Measurements from ENCODE around the gene MCHR1. TPM values are rescaled to one million over a fixed set of nuclear protein-coding genes. Genes with fewer than 3 reads are reported as not detected.
A peak's percentile ranks its signal among the peaks of the same experiment; 100 is the strongest.

Gene MCHR1, protein sequence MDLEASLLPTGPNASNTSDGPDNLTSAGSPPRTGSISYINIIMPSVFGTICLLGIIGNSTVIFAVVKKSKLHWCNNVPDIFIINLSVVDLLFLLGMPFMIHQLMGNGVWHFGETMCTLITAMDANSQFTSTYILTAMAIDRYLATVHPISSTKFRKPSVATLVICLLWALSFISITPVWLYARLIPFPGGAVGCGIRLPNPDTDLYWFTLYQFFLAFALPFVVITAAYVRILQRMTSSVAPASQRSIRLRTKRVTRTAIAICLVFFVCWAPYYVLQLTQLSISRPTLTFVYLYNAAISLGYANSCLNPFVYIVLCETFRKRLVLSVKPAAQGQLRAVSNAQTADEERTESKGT
- total RNA-seq (2014; rRNA removed; shearing (Covaris generic)): not detected in 2 replicates

DNA sequence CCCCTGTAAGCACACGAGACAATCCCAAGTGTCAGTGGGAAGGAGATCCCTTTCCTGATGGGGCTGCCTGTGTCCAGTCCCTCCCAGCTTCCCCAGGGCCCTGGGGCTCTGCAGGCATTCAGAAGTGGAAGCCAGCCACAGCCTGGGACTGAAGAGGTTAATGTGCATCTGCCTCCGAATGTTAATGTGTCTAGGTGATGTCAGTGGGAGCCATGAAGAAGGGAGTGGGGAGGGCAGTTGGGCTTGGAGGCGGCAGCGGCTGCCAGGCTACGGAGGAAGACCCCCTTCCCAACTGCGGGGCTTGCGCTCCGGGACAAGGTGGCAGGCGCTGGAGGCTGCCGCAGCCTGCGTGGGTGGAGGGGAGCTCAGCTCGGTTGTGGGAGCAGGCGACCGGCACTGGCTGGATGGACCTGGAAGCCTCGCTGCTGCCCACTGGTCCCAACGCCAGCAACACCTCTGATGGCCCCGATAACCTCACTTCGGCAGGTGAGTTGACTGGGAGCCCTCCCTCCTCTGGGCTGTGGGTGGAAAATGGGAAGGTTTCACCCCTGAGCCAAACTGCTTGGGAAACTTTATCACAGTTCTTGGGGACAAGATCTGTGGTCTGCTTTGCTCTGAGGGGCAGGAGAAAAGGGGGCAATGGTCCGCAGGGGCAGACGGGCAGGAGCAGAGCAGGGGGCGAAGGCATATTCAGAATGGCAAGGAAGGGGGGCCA, at the start of gene MCHR1:
MCHR1 (plus strand) TSS at position 236 of the 715 bp plus-strand sequence; CDS start at position 405, 169 bp downstream.
- no peak for DNase-seq (ENCODE audit: low spot score)

DNA sequence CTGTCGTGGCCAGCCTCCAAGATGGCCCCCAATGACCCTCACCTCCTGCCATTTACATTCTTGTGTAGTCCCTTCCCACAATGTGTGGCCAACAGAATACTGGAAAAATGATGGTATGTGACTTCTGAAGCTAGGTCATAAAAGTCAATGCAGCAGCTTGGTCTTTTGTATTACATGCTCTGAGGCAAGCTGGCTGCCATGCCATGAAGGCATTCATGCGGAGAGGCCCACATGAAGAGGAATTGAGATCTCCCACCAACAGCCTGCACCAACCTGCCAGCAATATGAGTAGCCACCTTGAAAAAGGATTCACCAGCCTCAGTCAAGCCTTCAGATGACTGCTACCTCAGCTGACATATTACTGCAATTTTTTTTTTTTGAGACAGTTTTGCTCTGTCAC, 47.4 kb upstream of the MCHR1 start:
- no peak for DNase-seq (ENCODE audit: low spot score)

DNA sequence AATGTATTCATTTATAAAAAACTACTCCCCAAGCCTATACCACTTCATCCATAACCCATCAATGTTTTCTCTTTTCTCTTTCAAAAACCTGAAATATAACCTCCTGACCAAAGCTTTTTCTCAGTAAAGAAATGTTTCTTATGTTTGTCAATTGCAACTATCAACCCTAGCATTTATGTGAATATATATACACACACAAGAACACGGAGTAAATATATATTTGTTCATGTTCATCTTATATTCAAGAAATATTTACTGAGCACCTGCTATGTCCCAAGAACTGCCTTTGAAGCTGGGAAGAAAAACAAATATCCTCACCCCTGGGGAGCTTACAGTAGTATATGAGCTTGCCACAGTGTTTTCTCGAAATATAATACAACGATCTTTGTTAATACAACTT, 46.2 kb upstream of the MCHR1 start:
- DNase-seq (ENCODE audit: low spot score): no peak

DNA sequence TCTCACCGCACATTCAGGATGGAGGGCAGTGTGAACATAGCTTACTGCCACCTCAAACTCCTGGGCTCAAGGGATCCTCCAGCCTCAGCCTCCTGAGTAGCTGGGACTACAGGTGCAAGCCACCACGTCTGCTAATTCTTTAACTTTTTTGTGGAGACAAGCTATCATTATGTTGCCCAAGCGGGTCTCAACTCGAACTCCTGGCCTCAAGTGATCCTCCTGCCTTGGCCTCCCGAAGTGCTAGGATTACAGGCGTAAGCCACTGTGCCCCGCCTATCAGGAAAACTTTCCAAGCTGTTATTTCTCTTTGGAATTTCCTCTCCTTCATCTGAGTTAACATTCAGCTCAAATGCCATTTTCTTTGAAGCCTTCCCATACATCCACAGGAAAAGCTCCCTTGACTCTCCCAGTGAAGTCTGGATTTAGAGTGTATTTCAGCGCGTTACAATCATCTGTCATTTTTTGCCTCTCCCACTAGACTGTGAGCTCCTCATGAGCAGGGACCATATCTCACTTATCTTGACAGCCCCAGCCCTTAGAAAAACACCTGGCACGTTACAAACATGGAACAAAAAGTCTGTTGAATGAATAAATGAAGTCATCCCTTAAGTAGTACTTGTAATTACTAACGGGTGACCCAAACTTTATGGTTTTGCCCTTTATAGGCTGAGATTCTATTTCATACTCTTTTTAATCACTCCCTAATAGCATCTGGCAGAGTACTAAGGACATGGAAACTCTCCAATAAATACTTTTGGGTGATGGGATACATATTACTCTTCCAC, 45.0 kb upstream of the MCHR1 start:
- DNase-seq (ENCODE audit: low spot score): no peak

DNA sequence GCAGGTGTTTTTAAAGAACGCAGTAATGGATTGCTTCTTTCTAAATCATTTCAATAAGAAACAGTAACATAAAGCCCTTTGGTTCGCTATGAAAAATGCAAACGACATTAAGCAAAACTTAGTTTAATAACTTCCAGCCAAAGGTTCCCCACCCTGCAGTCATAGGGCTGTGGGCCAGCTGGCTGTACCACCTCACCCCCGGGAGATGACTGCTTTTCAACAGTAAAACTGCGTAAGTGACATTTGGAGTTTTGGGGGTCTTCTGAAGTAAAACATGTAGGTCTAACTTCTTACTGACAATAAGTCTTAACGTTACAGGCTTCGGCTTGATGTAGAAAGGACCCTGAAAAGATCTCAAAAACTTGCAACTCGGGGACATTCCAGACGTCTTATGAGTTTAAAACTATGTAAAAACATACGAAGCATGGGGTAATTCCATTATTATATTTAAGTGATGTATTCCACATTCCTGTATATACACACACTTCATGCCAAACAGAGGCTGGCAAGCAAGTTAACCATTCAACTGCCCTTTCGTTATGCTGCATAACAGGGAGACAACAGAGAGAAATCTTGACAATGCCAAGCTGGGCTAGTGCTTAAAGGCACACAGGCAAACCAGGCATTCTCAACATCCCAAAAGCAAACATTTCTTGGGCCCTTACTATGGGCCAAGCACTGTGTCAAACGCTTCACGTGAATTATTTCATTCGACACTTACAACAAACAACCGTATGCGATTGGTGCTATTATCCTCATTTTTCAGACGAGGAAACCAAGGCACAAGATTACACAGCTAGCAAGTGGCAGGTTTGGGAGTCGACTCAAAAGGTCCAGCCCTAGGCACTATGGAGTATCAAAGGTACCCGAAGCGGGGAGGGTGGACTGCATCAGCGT, 44.0 kb upstream of the MCHR1 start:
- DNase-seq (ENCODE audit: low spot score): no peak

DNA sequence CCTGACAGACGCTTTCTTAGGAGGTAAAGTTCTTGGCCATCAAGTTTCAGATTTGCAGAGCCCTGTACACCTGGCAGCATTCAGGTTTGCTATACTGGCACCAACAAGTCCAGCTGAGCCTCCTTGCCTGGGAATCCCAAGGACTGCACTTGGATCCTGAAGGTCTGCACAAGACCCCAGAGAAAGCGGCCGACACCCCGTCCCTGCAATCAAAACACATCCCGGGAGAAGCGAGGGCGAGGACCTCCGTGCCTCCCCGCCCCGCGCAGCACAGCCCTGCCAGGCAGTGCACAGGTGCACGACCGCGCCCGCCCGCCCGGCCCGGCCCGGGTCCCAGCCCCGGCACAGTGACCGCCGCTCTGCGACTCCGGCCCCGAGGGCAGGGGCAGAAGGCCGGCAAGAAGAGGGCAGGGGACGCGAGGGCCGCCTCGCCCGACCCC, 43.3 kb upstream of the MCHR1 start:
- no peak for DNase-seq (ENCODE audit: low spot score)

DNA sequence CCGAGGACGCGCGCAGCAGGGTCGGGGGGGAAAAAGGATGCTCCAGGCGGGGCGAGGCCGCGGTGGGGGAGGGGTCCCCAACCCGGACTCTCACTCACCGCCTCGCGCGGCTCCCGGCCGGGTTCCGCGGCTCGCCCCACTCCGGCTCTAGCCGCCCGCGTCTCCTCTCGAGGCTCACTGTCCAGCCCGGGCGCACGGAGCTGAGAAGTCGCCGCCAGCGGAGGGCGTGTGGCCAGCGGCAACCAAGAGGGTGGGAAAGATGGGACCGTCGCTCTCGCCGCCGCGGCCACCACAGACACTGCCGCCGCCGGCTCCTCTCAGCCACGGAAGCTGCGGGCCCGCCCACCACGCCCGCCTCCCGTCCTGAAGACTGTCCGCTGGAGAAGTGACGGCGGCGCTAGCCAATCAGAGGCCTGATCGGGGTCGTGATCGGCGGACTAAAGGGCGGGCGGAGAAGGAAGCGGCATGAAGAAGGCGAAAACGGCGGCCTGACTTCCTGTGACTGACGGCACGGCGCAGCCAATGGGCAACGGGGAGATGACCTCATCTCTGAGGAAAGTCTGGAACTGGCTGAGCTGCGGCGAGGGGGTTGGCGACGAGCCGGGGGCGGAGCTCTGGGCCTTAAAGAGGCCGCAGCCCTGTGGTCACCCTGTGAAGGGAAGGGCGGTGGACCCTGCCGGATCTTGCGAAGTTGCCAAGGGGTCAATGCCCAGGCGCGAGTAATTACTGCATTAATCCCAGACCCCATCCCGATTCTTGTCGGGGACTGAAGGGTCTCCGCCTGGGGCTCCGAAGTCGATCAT, 42.7 kb upstream of the MCHR1 start, which contains the start of gene MRTFA:
MRTFA (minus strand) TSS at position 340 of the 803 bp plus-strand sequence.
- DNase-seq (ENCODE audit: low spot score): peak; percentile 100

DNA sequence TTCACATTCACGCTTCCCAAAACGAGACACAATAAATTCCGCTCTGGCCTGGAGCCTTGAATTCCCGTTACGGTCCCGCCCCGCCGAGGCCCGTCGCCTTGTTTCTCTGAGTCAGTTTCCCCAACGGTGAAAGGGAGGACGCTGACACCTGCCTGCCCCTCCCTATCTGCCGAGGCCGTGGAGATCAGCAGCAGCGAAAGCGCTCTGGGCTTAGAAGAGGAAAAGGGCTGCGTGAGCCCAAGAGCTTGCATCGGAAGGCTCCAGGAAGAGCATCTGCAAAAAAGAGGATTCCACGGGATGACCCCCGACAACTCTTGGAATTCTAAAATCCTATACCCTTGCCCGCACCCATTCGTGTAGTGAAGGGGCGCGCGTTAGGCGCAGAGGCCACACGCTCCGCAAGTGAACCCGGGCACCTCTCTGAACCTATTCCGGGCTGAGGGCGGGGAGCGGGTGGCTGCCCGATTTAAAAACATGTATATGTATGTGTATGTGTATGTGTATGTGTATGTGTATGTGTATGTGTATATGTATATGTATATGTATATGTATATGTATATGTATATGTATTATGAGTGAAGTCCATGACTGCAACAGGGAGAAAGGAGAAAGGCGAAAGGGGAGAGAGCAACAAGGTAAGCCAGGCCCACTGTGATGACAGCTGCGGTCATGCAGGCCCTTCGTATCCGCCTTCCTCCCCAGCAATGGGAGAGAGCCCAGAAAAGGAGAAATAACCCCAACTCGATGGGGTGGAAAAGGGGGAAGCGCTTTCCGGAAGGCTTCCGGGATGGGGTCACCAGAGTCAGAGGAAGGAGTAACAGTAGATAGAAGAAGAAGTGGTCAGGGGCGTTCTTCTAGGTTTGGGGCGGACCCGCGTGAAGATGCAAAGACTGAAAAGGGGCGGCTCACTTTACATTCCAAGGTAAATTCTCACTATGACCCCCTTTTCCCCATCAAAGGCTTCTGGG, 41.8 kb upstream of the MCHR1 start:
- DNase-seq (ENCODE audit: low spot score): no peak

DNA sequence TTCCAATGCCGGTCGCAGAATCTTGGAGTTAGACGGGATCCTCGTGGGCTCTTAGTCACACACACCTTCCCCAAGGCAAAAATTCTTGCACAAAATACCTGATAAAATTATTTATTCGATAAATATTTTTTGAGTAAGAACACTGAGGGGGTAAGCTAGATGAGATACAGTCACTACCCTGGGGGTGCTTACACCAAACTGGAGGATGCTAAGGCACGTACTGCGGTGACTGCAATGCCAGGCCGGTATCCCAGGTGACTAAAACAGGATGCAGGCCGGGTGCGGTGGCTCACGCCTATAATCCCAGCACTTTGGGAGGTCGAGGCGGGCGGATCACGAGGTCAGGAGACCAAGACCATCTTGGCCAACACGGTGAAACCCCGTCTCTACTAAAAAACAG, 41.0 kb upstream of the MCHR1 start:
- DNase-seq (ENCODE audit: low spot score): no peak

DNA sequence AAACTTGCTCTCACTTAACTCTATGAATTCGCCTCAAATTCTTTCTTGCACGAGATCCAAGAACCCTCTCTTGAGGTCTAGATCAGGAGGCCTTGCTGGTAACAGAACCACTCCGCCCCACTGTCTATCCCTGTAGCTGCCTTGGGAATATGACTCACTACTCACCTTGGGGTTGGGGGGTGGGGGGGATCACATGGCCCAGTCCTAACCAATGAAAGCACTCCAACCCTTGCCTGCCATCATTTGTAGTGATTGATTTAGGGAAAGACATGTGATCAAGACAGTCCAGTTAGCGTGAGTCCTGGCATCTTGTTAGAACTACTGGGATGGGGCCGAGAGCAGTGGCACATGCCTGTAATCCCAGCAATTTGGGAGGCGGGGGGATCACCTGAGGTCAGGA, 38.0 kb upstream of the MCHR1 start:
- no peak for DNase-seq (ENCODE audit: low spot score)

DNA sequence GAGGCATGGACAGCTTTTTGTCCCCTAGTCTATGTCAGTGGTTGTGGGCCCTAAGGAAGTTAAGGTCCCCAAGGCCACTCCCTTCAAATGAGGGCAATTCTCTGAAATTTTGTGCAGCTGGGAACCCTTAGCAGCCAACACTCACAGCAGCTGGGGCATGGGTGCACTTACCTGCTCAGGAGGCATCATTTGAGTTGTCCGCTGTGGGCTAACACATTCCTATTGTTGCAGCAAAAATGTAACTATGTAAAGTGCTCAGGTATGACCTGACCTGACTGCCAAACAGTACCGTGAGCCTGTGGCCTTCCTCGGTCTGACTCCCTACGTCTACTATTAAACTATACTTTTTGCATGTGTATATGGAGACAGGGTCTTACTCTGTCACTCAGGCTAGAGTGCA, 37.0 kb upstream of the MCHR1 start:
- DNase-seq (ENCODE audit: low spot score): no peak

DNA sequence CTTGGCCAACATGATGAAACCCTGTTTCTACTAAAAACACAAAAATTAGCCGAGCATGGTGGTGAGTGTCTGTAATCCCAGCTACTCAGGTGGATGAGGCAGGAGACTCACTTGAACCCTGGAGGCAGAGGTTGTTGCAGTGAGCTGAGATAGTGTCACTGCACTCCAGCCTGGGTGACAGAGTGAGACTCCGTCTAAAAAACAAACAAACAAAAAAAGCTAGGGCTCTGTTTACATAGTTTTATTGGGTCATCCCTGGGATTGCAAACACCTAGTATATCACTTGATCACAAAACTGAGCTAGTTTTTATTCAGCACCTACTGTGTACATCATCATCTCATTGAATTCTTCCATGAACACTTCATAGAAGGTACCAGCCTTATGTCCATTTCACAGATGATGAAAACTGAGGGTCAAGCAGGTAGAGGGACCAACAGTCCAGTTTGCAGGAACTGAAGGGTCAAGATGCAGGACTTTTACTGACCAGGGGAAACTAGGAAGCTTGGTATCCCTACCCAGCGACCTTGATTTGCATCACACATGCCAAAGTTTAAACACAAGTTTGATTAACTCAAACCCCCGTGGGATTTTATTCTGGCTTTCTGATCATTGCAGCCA, 33.6 kb upstream of the MCHR1 start:
- DNase-seq (ENCODE audit: low spot score): no peak

DNA sequence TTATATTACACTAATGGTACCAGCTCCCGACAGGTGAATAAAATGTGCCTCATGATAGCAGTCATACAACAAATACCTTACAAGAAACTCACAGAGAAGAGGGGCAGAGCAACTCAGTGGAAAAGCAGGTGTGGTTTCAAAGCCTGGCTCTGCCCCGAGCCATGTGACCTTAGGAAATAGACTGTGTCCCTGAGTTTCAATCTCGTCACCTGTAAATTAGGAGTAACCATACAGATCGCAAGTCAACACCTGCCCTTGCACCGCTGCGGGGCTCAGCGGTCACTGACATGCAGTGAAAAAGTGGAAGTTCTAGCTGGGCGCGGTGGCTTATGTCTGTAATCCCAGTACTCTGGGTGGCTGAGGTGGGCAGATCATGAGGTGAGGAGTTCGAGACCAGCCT, 30.9 kb upstream of the MCHR1 start:
- DNase-seq (ENCODE audit: low spot score): no peak

DNA sequence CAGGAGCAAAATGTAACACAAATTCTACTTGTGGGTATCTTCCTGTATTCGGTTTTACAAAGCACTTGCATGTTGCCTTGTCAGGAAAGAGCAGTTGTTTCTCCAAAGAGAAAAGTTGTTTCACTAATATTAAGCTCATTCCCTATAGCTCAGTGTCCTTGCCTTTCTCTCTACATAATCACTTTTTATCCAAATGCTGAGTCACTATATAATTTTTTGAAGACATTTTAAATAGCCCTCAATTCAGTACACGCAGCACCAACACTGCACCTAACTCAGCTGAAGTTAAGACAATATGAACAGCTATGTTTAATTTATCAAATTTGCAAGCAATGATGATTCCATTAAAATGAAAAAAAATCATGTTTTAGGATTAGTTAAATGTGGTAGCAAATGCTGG, 28.2 kb upstream of the MCHR1 start:
- no peak for DNase-seq (ENCODE audit: low spot score)

DNA sequence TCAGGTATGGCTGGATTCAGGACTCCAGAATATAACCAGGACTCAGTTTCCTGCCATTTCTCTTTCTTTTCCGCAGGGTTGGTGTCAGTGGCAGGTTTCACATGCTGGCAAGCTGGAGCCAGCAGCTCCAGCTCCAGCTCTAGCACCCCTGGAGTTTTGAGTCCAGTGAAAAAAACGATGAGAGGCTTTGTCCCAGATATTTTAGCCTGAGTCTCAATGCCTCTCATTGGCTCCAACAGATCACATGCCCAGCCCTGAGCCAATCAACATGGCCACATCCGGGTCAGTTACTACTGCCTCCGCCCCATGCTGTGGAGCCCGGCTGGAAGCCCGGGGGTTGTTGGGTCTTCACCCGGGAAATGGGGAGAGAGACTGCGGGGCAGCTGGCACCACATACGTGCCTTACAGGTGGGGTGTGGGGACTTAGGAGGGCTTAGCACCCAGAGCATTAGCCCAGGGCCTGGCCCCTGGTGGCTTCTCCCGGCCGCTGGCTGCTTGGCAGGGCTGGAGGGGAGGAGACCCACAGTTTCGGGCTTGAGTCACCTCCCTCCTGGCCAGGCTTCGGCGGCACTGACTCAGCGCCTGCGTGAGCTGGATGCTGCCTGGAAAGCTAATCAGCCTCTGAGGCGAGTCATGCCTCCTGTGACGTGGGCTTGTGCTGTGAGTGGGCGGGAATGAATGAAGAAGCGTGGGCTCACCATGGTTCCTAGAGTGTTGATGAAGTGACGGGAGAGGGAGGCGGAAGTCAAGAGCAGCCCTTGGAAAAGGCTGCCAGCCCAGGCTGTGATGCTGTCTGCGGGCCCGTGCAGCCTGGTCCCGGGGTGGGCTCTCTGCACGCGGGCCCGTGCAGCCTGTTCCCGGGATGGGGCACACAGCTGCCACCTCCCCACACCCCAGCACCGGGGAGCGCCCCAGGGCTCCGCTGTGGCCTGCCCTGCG, 27.5 kb upstream of the MCHR1 start:
- DNase-seq (ENCODE audit: low spot score): peak; percentile 99

DNA sequence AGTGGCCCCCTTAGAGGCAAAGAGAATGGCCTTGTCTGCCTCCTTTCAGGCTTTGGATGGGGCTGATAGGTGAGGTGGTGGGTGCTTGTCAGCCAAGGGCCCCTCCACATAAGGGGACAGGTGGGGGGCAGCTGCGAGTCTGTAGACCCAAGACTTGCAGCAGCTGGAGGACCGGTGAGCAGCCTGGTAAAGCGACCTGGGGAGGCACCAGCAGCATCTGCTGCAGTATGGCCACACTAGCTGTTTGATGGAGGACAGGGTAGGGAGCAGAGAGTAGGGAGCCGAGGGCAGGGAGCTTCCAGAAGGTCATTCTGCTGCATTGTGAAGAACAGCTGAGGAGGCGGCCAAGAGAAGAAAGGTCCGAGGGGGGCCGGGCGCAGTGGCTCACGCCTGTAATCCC, 25.9 kb upstream of the MCHR1 start:
- DNase-seq (ENCODE audit: low spot score): no peak

DNA sequence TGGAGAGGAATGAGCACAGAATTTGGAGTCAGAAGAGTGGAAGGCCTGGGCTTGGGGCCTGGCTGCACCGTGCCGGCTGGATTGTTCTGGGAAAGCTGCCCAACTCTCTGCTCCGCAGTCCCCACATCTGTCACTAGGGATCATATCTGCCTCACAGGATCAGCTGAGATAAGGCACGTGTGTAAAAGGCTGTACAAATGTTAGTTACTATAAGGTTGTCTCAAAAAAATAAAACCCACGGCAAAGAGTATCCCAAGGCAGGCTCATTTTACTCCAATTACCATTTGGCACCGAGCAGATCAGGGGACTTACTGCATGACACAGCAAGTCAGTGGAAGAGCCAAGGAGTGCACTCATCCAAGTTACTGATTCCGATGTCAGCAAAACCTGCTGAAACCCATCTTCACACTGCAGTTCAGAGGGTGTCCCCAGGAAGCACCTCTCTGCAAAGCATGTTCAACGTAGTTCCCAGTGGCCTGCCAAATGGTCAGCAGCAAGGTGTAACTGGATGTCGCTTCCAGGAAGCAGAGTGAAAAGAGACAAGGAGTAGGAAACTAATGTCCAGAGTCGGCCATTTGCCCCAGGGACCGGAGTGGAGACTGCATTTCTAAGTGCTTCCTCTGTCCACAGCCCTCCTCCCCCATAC, 24.6 kb upstream of the MCHR1 start:
- DNase-seq (ENCODE audit: low spot score): peak; percentile 80

Measured in H4 (cell line).